ENCODE data around the gene KIAA1217. TPM values are rescaled to one million over a fixed set of nuclear protein-coding genes. Genes with fewer than 3 reads are reported as not detected.

The KIAA1217 gene
- total and polyA plus RNA-seq, 2 donors: 6.2 to 18.0 TPM

- no peaks in the 10 kb centered on the region for H3K36me3 ChIP-seq (ENCODE audit: insufficient read depth)
- no peaks in the 10 kb centered on the region for H3K4me1 ChIP-seq (ENCODE audit: insufficient read depth)
- DNase-seq (ENCODE audit: extremely low spot score): no peak
- H3K4me3 ChIP-seq (ENCODE audit: low read depth, low read length): no peak overlapping the region
- H3K27ac ChIP-seq (ENCODE audit: low read depth): no peak overlapping the region
- WGBS: 90% methylated on average over 6 of the region's 6 CpGs
Observed at GRCh38 chr10:24528946-24529345, 320.0 kb downstream of the KIAA1217 start.

GRCh38 chr10:24531439-24531838 lies 322.5 kb downstream of the KIAA1217 start:
- H3K36me3 ChIP-seq (ENCODE audit: insufficient read depth): no peaks in the 10 kb centered on the region
- H3K4me1 ChIP-seq (ENCODE audit: insufficient read depth): no peaks in the 10 kb centered on the region
- no peak overlapping the region for H3K27ac ChIP-seq (ENCODE audit: low read depth)
- WGBS: 93% methylated on average over 2 of the region's 2 CpGs
- no peak overlapping the region for H3K4me3 ChIP-seq (ENCODE audit: low read depth, low read length)
- DNase-seq (ENCODE audit: extremely low spot score): no peak

- 69% methylated on average over 4 of the region's 4 CpGs for WGBS
- no peak overlapping the region for H3K27ac ChIP-seq (ENCODE audit: low read depth)
- H3K36me3 ChIP-seq (ENCODE audit: insufficient read depth): no peaks in the 10 kb centered on the region
- H3K4me3 ChIP-seq (ENCODE audit: low read depth, low read length): no peak overlapping the region
- no peaks in the 10 kb centered on the region for H3K4me1 ChIP-seq (ENCODE audit: insufficient read depth)
- DNase-seq (ENCODE audit: extremely low spot score): no peak
Observed at GRCh38 chr10:24533981-24534380, 325.0 kb downstream of the KIAA1217 start.

GRCh38 chr10:24536636-24537035 lies 327.7 kb downstream of the KIAA1217 start:
- Histone ChIP-seq H3K27ac (ENCODE audit: low read depth) (no peak overlapping the region), H3K4me1 (ENCODE audit: insufficient read depth) (no peaks in the 10 kb centered on the region), H3K4me3 (ENCODE audit: low read depth, low read length) (no peak overlapping the region), H3K36me3 (ENCODE audit: insufficient read depth) (no peaks in the 10 kb centered on the region)
- no peak for DNase-seq (ENCODE audit: extremely low spot score)
- WGBS: 85% methylated on average over 11 of the region's 11 CpGs

- Histone ChIP-seq H3K4me3 (ENCODE audit: low read depth, low read length) (no peak overlapping the region), H3K27ac (ENCODE audit: low read depth) (no peak overlapping the region), H3K36me3 (ENCODE audit: insufficient read depth) (peaks cover 2% of the 10 kb centered on the region), H3K4me1 (ENCODE audit: insufficient read depth) (no peaks in the 10 kb centered on the region)
- 91% methylated on average over 9 of the region's 9 CpGs for WGBS
- no peak for DNase-seq (ENCODE audit: extremely low spot score)
Observed at GRCh38 chr10:24541239-24541753, 332.4 kb downstream of the KIAA1217 start.

DNA sequence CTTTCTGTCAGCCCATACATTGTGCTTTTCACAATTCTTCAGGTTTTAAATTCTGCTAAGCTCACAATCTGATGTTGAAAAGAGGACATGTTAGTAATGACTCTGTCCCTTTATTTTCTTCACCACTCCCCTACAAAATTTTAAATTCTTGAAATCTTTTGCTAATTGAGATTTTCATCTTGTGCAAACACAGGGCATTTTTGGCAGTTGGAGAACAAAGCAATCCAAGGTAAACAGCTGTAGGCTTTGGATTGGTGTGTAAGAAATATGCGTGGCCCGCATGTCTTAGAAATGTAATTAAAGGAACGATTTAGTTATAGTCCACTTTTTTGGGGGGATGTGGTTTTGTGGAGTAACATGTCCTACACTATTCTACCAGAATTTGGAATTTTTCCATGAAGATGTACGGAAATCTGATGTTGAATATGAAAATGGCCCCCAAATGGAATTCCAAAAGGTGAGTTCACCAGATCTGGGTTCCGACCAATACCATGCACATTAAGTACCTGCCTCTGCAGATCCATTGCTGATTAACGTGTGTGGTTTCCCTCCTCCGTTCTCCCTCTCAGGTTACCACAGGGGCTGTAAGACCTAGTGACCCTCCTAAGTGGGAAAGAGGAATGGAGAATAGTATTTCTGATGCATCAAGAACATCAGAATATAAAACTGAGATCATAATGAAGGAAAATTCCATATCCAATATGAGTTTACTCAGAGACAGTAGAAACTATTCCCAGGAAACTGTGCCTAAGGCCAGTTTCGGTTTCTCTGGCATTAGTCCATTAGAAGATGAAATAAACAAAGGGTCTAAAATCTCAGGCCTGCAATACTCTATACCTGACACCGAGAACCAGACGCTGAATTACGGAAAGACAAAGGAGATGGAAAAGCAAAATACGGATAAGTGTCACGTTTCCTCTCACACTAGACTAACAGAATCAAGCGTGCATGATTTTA lies 333.7 kb downstream of the KIAA1217 start:
- Histone ChIP-seq H3K4me1 (ENCODE audit: insufficient read depth) (no peaks in the 10 kb centered on the region), H3K36me3 (ENCODE audit: insufficient read depth) (peaks cover 2% of the 10 kb centered on the region), H3K27ac (ENCODE audit: low read depth) (no peak overlapping the region), H3K4me3 (ENCODE audit: low read depth, low read length) (no peak overlapping the region)
- 90% methylated on average over 14 of the region's 14 CpGs for WGBS
- DNase-seq (ENCODE audit: extremely low spot score): no peak

- WGBS: 94% methylated on average over 10 of the region's 10 CpGs
- H3K4me1 ChIP-seq (ENCODE audit: insufficient read depth): no peaks in the 10 kb centered on the region
Observed at GRCh38 chr10:24544776-24545175, 335.8 kb downstream of the KIAA1217 start.

GRCh38 chr10:24545585-24545984 lies 336.6 kb downstream of the KIAA1217 start:
- H3K36me3 ChIP-seq (ENCODE audit: insufficient read depth): peaks cover 2% of the 10 kb centered on the region
- no peak for DNase-seq (ENCODE audit: extremely low spot score)
- no peak overlapping the region for H3K27ac ChIP-seq (ENCODE audit: low read depth)
- no peak overlapping the region for H3K4me3 ChIP-seq (ENCODE audit: low read depth, low read length)
- H3K4me1 ChIP-seq (ENCODE audit: insufficient read depth): no peaks in the 10 kb centered on the region
- 97% methylated on average over 3 of the region's 3 CpGs for WGBS

More at GRCh38 chr10:24544776-24545175, 335.8 kb downstream of the KIAA1217 start:
- peaks cover 2% of the 10 kb centered on the region for H3K36me3 ChIP-seq (ENCODE audit: insufficient read depth)
- no peak overlapping the region for H3K27ac ChIP-seq (ENCODE audit: low read depth)
- no peak overlapping the region for H3K4me3 ChIP-seq (ENCODE audit: low read depth, low read length)
- no peak for DNase-seq (ENCODE audit: extremely low spot score)

DNA sequence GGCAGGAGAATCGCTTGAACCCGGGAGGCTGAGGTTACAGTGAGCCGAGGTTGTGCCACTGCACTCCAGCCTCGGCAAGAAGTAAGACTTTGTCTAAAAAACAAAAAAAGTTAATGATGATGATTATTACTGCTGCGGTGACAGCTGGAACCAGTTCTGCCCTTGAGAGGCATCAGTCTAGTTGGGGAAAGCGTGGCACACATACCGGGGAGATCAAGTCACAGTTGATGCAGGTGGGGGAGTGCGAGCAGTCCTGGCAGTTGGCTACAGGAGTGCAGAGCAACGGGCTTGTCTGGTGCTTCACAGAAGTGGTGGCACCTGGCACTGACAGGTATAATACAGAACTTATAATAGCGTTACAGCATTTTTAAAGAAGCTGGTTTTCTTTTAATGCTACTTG lies 341.7 kb downstream of the KIAA1217 start:
- no peak for DNase-seq (ENCODE audit: extremely low spot score)
- no peaks in the 10 kb centered on the region for H3K4me1 ChIP-seq (ENCODE audit: insufficient read depth)
- no peak overlapping the region for H3K4me3 ChIP-seq (ENCODE audit: low read depth, low read length)
- H3K27ac ChIP-seq (ENCODE audit: low read depth): no peak overlapping the region
- no peaks in the 10 kb centered on the region for H3K36me3 ChIP-seq (ENCODE audit: insufficient read depth)
- WGBS: 82% methylated on average over 10 of the region's 10 CpGs

- Histone ChIP-seq H3K4me1 (ENCODE audit: insufficient read depth) (no peaks in the 10 kb centered on the region), H3K36me3 (ENCODE audit: insufficient read depth) (no peaks in the 10 kb centered on the region), H3K4me3 (ENCODE audit: low read depth, low read length) (no peak overlapping the region), H3K27ac (ENCODE audit: low read depth) (no peak overlapping the region)
- no peak for DNase-seq (ENCODE audit: extremely low spot score)
- WGBS: 51% methylated on average over 2 of the region's 2 CpGs
Observed at GRCh38 chr10:24551161-24551560, 342.2 kb downstream of the KIAA1217 start.

DNA sequence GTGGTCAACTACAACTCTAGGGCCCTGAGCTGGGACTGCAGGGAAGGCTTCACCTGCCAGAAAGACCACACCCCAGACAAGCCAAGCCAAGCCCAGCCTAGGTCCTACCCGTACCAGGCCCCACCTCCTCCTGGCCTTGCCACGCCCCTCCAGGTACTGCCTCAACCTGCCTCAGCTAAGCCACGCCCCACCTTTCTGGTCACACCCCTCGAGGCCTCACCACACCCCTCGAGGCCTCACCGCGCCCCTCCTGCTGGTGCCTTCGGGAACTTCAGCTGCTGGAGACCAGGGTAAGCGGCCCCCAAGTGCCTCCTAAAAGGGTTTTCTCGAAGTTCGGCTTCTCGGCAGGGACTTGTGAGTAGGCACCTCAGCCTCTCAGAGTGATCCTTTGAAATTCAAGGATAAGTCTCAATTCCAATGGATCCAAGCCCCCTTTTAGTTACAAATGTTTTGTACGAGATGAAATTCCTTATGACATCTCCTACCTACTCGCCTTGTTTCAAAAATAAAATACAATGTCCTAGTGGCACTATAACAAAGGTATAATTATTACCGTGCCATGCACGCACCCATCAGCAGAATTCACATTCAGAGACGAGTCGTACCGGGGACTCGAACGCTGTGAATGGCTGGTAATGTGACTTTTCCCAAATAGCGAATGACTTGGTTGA lies 343.5 kb downstream of the KIAA1217 start:
- Histone ChIP-seq H3K4me1 (ENCODE audit: insufficient read depth) (no peaks in the 10 kb centered on the region), H3K4me3 (ENCODE audit: low read depth, low read length) (no peak overlapping the region), H3K27ac (ENCODE audit: low read depth) (no peak overlapping the region), H3K36me3 (ENCODE audit: insufficient read depth) (no peaks in the 10 kb centered on the region)
- WGBS: 48% methylated on average over 22 of the region's 22 CpGs
- no peak for DNase-seq (ENCODE audit: extremely low spot score)

GRCh38 chr10:24553051-24553612 lies 344.2 kb downstream of the KIAA1217 start:
- Histone ChIP-seq H3K4me3 (ENCODE audit: low read depth, low read length) (no peak overlapping the region), H3K36me3 (ENCODE audit: insufficient read depth) (no peaks in the 10 kb centered on the region), H3K4me1 (ENCODE audit: insufficient read depth) (no peaks in the 10 kb centered on the region), H3K27ac (ENCODE audit: low read depth) (no peak overlapping the region)
- 71% methylated on average over 10 of the region's 10 CpGs for WGBS
- no peak for DNase-seq (ENCODE audit: extremely low spot score)

DNA sequence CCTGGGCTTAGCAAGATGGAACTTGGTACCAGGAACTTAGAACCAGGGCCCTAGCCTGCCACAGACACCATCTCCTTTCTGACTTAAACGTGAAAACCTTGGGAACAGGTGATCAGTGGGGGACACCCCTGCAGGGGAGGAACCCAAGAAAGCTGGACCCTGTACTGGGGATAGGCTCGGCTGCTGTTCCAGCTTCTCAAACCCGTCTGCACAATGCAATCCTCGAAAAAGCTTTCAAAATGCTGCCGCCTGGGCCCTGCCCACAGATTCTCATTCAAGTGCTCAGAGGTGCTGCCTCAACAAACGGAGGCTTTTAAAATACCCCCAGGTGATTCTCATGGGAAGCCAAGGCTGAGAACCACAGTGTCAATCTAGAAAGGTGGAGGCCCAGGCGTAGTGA lies 345.1 kb downstream of the KIAA1217 start:
- no peaks in the 10 kb centered on the region for H3K4me1 ChIP-seq (ENCODE audit: insufficient read depth)
- WGBS: 91% methylated on average over 7 of the region's 7 CpGs
- H3K4me3 ChIP-seq (ENCODE audit: low read depth, low read length): no peak overlapping the region
- no peak for DNase-seq (ENCODE audit: extremely low spot score)
- no peaks in the 10 kb centered on the region for H3K36me3 ChIP-seq (ENCODE audit: insufficient read depth)
- H3K27ac ChIP-seq (ENCODE audit: low read depth): no peak overlapping the region
